Measurements from ENCODE around the gene E2F1.

The E2F1 gene

DNA sequence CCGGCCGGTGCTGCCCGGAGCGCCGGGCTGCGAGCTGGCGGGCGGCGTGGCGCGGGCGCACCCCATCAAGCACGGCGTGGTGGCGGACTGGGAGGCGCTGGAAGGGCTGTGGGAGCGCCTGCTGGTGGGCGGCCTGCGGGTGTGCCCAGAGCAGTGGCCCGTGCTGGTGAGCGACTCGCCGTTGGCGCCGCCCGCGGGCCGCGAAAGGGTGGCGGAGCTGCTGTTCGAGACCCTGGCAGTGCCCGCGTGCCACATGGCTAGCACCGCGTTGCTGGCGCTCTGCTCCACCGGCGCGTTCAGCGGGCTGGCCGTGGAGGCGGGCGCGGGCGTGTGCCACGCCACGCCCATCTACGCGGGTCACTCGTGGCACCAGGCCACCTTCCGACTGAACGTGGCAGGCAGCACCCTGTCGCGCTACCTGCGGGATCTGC is 18.9 kb downstream of the E2F1 start:
- Histone ChIP-seq H3K27ac (peak overlapping the region; percentile 83), H3K9me3 (no peaks in the 10 kb centered on the region), H3K4me1 (ENCODE audit: control insufficient read depth in 1 of 2, insufficient read depth in 1 of 2, low read depth in 1 of 2, low read length in 1 of 2) (peaks cover 41 to 42% of the 10 kb centered on the region in 2 experiments), H3K4me3 (ENCODE audit: low read depth in 1 of 2, low read length in 1 of 2) (peak overlapping the region; percentile 73 to 93), H3K36me3 (no peaks in the 10 kb centered on the region), H3K27me3 (no peaks in the 10 kb centered on the region)
- no peak for TF ChIP-seq CTCF (IDR thresholded peaks at IDR 0.05)

DNA sequence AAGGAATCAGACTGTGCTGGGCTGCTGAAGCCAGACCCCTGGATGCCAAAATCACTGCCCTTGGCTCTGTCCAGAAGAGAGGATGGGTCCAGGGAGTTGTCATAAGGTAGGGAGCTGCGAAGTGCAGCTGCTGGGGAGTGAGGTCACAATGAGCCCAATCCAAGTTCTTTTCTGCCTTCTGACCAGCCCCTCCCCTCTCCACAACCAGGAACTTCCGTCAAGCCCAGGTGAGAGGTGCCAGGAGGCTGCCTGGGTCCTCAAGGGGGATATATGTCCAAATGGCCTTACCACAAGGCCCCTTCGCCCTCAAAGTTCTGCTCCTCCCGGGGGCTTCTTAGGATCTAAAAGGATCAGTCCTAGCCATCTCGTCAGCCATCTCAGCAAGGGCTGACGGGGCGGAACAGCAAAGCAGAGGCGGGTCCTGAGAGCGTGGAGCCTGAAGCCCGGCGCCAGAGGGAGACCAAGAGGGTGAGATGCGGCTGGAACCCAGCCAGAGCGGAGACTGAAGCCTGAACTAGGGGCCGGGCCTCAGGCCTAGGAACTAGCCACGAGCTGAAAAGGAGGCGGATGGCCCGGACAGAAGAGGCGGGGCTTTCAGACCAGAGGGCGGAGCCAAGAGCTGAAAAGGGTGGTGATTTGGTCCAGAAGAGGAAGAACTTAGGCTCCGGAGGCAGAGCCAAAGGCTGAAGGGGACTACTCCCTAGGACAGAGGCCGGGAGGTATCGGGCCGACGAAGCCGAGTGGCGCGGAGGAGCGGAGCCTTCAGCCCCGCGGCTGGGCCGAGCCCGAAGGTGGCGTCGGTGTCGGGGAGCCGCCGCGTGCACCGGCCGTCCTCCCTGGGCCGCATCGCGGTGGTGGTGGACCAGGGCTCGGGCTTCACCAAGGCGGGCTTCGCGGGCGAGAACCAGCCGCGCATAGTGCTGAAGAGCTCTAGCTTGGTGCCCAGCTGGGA is 19.6 kb downstream of the E2F1 start, which contains the start of gene ACTL10:
ACTL10 (plus strand) TSS at position 651 of the 952 bp plus-strand sequence. CDS start 555 bp downstream, outside the sequence.
- Histone ChIP-seq H3K4me3 (ENCODE audit: low read depth in 1 of 2, low read length in 1 of 2) (peak within 1 kb of the TSS; percentile 73 to 93), H3K36me3 (no peaks in the 10 kb centered on the region), H3K9me3 (no peaks in the 10 kb centered on the region), H3K27me3 (no peaks in the 10 kb centered on the region), H3K27ac (peak within 1 kb of the TSS; percentile 83), H3K4me1 (ENCODE audit: control insufficient read depth in 1 of 2, insufficient read depth in 1 of 2, low read depth in 1 of 2, low read length in 1 of 2) (peaks cover 41 to 42% of the 10 kb centered on the region in 2 experiments)
- peak; percentile 25 for TF ChIP-seq CTCF (IDR thresholded peaks at IDR 0.05)

- no peak overlapping the region for H3K4me3 ChIP-seq (ENCODE audit: low read depth in 1 of 2, low read length in 1 of 2)
- peaks cover 41 to 42% of the 10 kb centered on the region in 2 experiments for H3K4me1 ChIP-seq (ENCODE audit: control insufficient read depth in 1 of 2, insufficient read depth in 1 of 2, low read depth in 1 of 2, low read length in 1 of 2)
- H3K27ac ChIP-seq = no peak overlapping the region
- no peaks in the 10 kb centered on the region for H3K27me3 ChIP-seq
- H3K9me3 ChIP-seq = no peaks in the 10 kb centered on the region
- no peaks in the 10 kb centered on the region for H3K36me3 ChIP-seq
- TF ChIP-seq CTCF (IDR thresholded peaks at IDR 0.05) = no peak
Observed at GRCh38 chr20:33664762-33665144, 21.4 kb downstream of the E2F1 start.

DNA sequence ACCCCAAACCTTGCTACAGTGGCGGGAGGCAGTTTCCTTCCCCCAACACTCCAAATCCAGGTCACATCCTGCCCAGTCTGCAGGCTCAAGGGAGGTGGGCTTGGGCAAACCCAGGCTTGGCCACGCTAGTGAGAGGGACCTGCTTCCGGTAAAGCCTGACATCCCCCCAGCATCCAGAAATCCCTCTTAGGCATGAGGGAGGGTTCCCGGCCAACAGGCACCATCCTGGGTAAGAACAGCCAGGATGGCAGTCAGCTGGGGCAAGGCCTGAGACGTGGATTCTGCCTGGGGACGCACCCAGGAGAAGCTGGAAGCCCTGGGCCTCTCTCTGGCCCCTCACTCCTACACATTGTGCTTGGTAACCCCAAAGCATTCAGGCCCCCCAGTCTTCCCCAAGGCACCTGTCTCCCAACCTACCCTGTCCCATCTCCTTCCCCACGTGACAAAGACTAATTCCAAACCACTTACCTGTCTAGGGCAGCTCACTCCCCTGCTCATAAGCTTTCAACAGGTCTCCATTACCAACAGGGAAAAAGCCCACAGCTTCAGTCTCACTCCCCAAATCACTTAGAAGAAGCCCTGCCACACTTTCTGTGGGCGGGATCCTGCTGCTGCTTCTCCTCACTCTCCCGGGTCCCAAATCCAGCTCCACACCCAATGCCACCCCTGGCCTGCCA is 22.0 kb downstream of the E2F1 start:
- Histone ChIP-seq H3K9me3 (no peaks in the 10 kb centered on the region), H3K27me3 (no peaks in the 10 kb centered on the region), H3K4me1 (ENCODE audit: control insufficient read depth in 1 of 2, insufficient read depth in 1 of 2, low read depth in 1 of 2, low read length in 1 of 2) (peaks cover 41 to 42% of the 10 kb centered on the region in 2 experiments), H3K4me3 (ENCODE audit: low read depth in 1 of 2, low read length in 1 of 2) (peak overlapping the region; percentile 78 to 86), H3K27ac (peak overlapping the region; percentile 89), H3K36me3 (no peaks in the 10 kb centered on the region)
- TF ChIP-seq CTCF (IDR thresholded peaks at IDR 0.05) = no peak

GRCh38 chr20:33663161-33664084 is 22.8 kb downstream of the E2F1 start:
- peak overlapping the region; percentile 78 to 86 for H3K4me3 ChIP-seq (ENCODE audit: low read depth in 1 of 2, low read length in 1 of 2)

More at GRCh38 chr20:33663161-33664084, 22.8 kb downstream of the E2F1 start:
- Histone ChIP-seq H3K27ac (peak overlapping the region; percentile 89), H3K36me3 (no peaks in the 10 kb centered on the region), H3K4me1 (ENCODE audit: control insufficient read depth in 1 of 2, insufficient read depth in 1 of 2, low read depth in 1 of 2, low read length in 1 of 2) (peaks cover 41 to 42% of the 10 kb centered on the region in 2 experiments), H3K9me3 (no peaks in the 10 kb centered on the region), H3K27me3 (no peaks in the 10 kb centered on the region)
- TF ChIP-seq CTCF (IDR thresholded peaks at IDR 0.05) = peak; percentile 60
